PC-3 (cell line): ENCODE data around the gene GJC1. TPM values are rescaled to one million over a fixed set of nuclear protein-coding genes. Genes with fewer than 3 reads are reported as not detected.

ENCODE experiments used
- ATAC-seq: fragments of 200-7000 bp; cut with Tn5 transposase; 2 replicates; pipeline ENCODE4 v1.9.1; 2020; ENCODE audit warnings: mild to moderate bottlenecking, moderate library complexity
- BruUV-seq: library from RNA; stranded (reverse); fragments of 400-500 nt; replicated peaks from 2 replicates; lab custom pipeline; 2021; lab: Mats Ljungman, UMichigan
- CTCF ChIA-PET: fragments of 300-600 bp; sonication (Branson Sonifier 250); formaldehyde crosslinking; loops from one replicate; lab custom pipeline; 2022; ENCODE audit warnings: antibody characterized with exemption; lab: Charles Lee
- POLR2A ChIA-PET: fragments of 300-600 bp; sonication (Branson Sonifier 250); formaldehyde crosslinking; loops from one replicate; lab custom pipeline; 2022; ENCODE audit warnings: antibody characterized with exemption; ENCODE audit not compliant: unreplicated experiment; lab: Charles Lee
- DNase-seq: peaks from one replicate; pipeline ENCODE4 v3.0.0-alpha.2; 2015
- H2AFZ ChIP-seq: fragments of 300-600 bp; sonication (generic); 2 replicates; pipeline ENCODE4 v1.6.0; 2016; ENCODE audit warnings: antibody characterized with exemption, low read length
- H3F3A ChIP-seq: fragments of 300-600 bp; sonication (generic); one replicate; pipeline ENCODE4 v1.6.0; 2017; ENCODE audit warnings: antibody characterized with exemption, low read length, control low read depth, mild to moderate bottlenecking; ENCODE audit not compliant: unreplicated experiment
- H3K27ac ChIP-seq: fragments of 300-600 bp; sonication (generic); 2 replicates; pipeline ENCODE4 v1.5.1; 2016; ENCODE audit warnings: mild to moderate bottlenecking, low read length
- H3K27me3 ChIP-seq: fragments of 300-600 bp; sonication (generic); 2 replicates; pipeline ENCODE4 v1.6.1; 2016; ENCODE audit warnings: low read length, mixed read lengths
- H3K36me3 ChIP-seq: fragments of 300-600 bp; sonication (generic); 2 replicates; pipeline ENCODE4 v1.6.1; 2016; ENCODE audit warnings: low read depth, mixed run types, low read length, mixed read lengths
- H3K4me1 ChIP-seq: fragments of 300-600 bp; sonication (generic); 2 replicates; pipeline ENCODE4 v1.5.1; 2016; ENCODE audit warnings: low read length; ENCODE audit not compliant: insufficient read depth
- H3K4me2 ChIP-seq: fragments of 300-600 bp; sonication (generic); 2 replicates; pipeline ENCODE4 v1.6.0; 2016; ENCODE audit warnings: low read length
- H3K4me3 ChIP-seq: fragments of 300-600 bp; sonication (generic); 2 replicates; pipeline ENCODE4 v1.5.1; 2016; ENCODE audit warnings: mild to moderate bottlenecking, low read length, mixed read lengths
- H3K79me2 ChIP-seq: fragments of 300-600 bp; sonication (generic); 2 replicates; pipeline ENCODE4 v1.6.1; 2017; ENCODE audit warnings: low read length, mixed read lengths
- H3K9ac ChIP-seq: fragments of 300-600 bp; sonication (generic); 2 replicates; pipeline ENCODE4 v1.6.0; 2016; ENCODE audit warnings: mild to moderate bottlenecking, low read length
- H3K9me2 ChIP-seq: fragments of 300-600 bp; sonication (generic); replicated peaks from 2 replicates; pipeline ENCODE4 v1.6.1; 2016; ENCODE audit warnings: mixed run types, low read length, mixed read lengths
- H3K9me3 ChIP-seq: fragments of 300-600 bp; sonication (generic); 2 replicates; pipeline ENCODE4 v1.6.1; 2016; ENCODE audit warnings: low read length, mixed read lengths
- H4K20me1 ChIP-seq: fragments of 300-600 bp; sonication (generic); 2 replicates; pipeline ENCODE4 v1.6.1; 2016; ENCODE audit warnings: low read length, mixed read lengths
- CTCF ChIP-seq: fragments of 300-600 bp; sonication (generic); conservative IDR thresholded peaks from 2 replicates; pipeline ENCODE4 v1.5.1; 2017; ENCODE audit warnings: antibody characterized with exemption, low read depth, mild to moderate bottlenecking, low read length
- EZH2 ChIP-seq: fragments of 300-600 bp; sonication (generic); IDR thresholded peaks from one replicate; pipeline ENCODE4 v1.6.1; 2017; ENCODE audit warnings: antibody characterized with exemption, mild to moderate bottlenecking, low read length; ENCODE audit not compliant: unreplicated experiment
- EZH2phosphoT487 ChIP-seq: fragments of 300-600 bp; sonication (generic); IDR thresholded peaks from 2 replicates; pipeline ENCODE4 v1.6.1; 2018; ENCODE audit warnings: mild to moderate bottlenecking, antibody characterized with exemption, low read length, borderline replicate concordance
- intact Hi-C: fragments of 100-400 bp; cut with micrococcal nuclease; formaldehyde crosslinking; loops from 2 replicates; pipeline ENCODE4 v1.9.0; 2023
- total RNA-seq: library from RNA; depleted of rRNA; stranded (reverse); fragments of >200 nt; gene quantifications from 2 replicates; pipeline ENCODE4 v1.2.3, GENCODE V29; 2014

GJC1 gene
- total RNA-seq, 1 experiment from 2014 or later = 17.1 TPM

GRCh38 chr17:44830359-44831288 lies 537 bp upstream of the GJC1 start:
- TSS peak; percentile 66 for BruUV-seq
- TF ChIP-seq EZH2 (no peak), CTCF (no peak), EZH2phosphoT487 (no peak)
- Histone ChIP-seq H3K36me3 (no peaks in the 10 kb centered on the region), H3K4me1 (peaks cover 25% of the 10 kb centered on the region), H3K79me2 (peaks cover 42% of the 10 kb centered on the region), H3F3A (no peaks in the 10 kb centered on the region), H3K27me3 (no peaks in the 10 kb centered on the region), H3K4me3 (peak overlapping the region; percentile 75), H3K9me3 (no peaks in the 10 kb centered on the region), H3K9me2 (no peaks in the 10 kb centered on the region), H3K4me2 (peak overlapping the region; percentile 80), H2AFZ (peak overlapping the region; percentile 95), H3K9ac (peak overlapping the region; percentile 70), H4K20me1 (no peaks in the 10 kb centered on the region), H3K27ac (no peak overlapping the region)
- ChIA-PET CTCF (interaction anchor here (0.7 to 1.4 kb wide), 2 partner anchors 16 to 51 kb away, joined by 4 to 7 read pairs; no protein-coding TSS in a partner anchor), POLR2A (no interaction called here)
- DNase-seq = peak; percentile 49
- intact Hi-C loops = no loop called here
- peak; percentile 65 for ATAC-seq

GRCh38 chr17:44828919-44829522 lies 1.1 kb downstream of the GJC1 start:
- Histone ChIP-seq H3K9me2 (no peaks in the 10 kb centered on the region), H3K9ac (peak overlapping the region; percentile 70), H3K27me3 (no peaks in the 10 kb centered on the region), H3K9me3 (no peaks in the 10 kb centered on the region), H3K4me2 (peak overlapping the region; percentile 80), H3K27ac (no peak overlapping the region), H2AFZ (peak overlapping the region; percentile 95), H4K20me1 (no peaks in the 10 kb centered on the region), H3K4me1 (peaks cover 25% of the 10 kb centered on the region), H3K79me2 (peaks cover 58% of the 10 kb centered on the region), H3K4me3 (peak overlapping the region; percentile 75), H3F3A (no peaks in the 10 kb centered on the region), H3K36me3 (no peaks in the 10 kb centered on the region)
- DNase-seq (peak; percentile 47), ATAC-seq (peak; percentile 12)
- TF ChIP-seq EZH2 (no peak), CTCF (no peak), EZH2phosphoT487 (no peak)
- BruUV-seq = TSS peak; percentile 57
- ChIA-PET POLR2A (no interaction called here), CTCF (interaction anchor here (1.1 kb wide), 1 partner anchor 53 kb away, joined by 4 read pairs; no protein-coding TSS in a partner anchor)
- intact Hi-C loops = loop anchor here (2.0 to 5.0 kb wide), 3 partner anchors 34 to 50 kb away; no protein-coding TSS in a partner anchor
